Neural cell (in vitro differentiated cells): ENCODE measurements around the gene GALNT10. TPM values are rescaled to one million over a fixed set of nuclear protein-coding genes. Genes with fewer than 3 reads are reported as not detected.

Experiments
- H2AFZ ChIP-seq: fragments of 200-600, 300-800 bp; sonication (generic), shearing (Covaris generic); 2 replicates; pipeline ENCODE4 v1.6.0; 2014; ENCODE audit warnings: low read depth, mild to moderate bottlenecking, antibody characterized with exemption, low read length, moderate library complexity
- H3F3A ChIP-seq: fragments of 200-600 bp; shearing (Covaris generic); 2 replicates; pipeline ENCODE4 v1.6.1; 2016; ENCODE audit warnings: mild to moderate bottlenecking, moderate library complexity, mixed read lengths, antibody characterized with exemption, low read length; ENCODE audit not compliant: insufficient read depth, poor library complexity, severe bottlenecking
- H3K27ac ChIP-seq: fragments of 200-600, 300-800 bp; sonication (generic), shearing (Covaris generic); 2 replicates; pipeline ENCODE4 v1.5.1; 2014; ENCODE audit warnings: mild to moderate bottlenecking, low read length, moderate library complexity
- H3K27me3 ChIP-seq: fragments of 300-800, 200-600 bp; sonication (generic), shearing (Covaris generic); 2 replicates; pipeline ENCODE4 v1.6.0; 2014; ENCODE audit warnings: mild to moderate bottlenecking, low read depth, low read length, moderate library complexity; ENCODE audit not compliant: insufficient read depth
- H3K36me3 ChIP-seq: fragments of 300-800, 200-600 bp; sonication (generic), shearing (Covaris generic); 2 replicates; pipeline ENCODE4 v1.5.1; 2014; ENCODE audit warnings: mild to moderate bottlenecking, antibody characterized with exemption, low read length, moderate library complexity; ENCODE audit not compliant: insufficient read depth
- H3K4me2 ChIP-seq: fragments of 300-800, 200-600 bp; sonication (generic), shearing (Covaris generic); 2 replicates; pipeline ENCODE4 v1.6.0; 2014; ENCODE audit warnings: mild to moderate bottlenecking, low read length
- H3K4me3 ChIP-seq: fragments of 300-800, 200-600 bp; sonication (generic), shearing (Covaris generic); 2 replicates; pipeline ENCODE4 v1.5.1; 2014; ENCODE audit warnings: mild to moderate bottlenecking, low read length, moderate library complexity
- H3K79me2 ChIP-seq: fragments of 200-600 bp; shearing (Covaris generic); replicated peaks from 2 replicates; pipeline ENCODE4 v1.6.0; 2014; ENCODE audit warnings: mild to moderate bottlenecking, low read length, moderate library complexity; ENCODE audit not compliant: insufficient read depth
- H3K9ac ChIP-seq: fragments of 300-800, 200-600 bp; sonication (generic), shearing (Covaris generic); 2 replicates; pipeline ENCODE4 v1.6.1; 2016; ENCODE audit warnings: mild to moderate bottlenecking, low read length, mixed read lengths
- H3K9me2 ChIP-seq: fragments of 200-600 bp; shearing (Covaris generic); 2 replicates; pipeline ENCODE4 v1.6.1; 2016; ENCODE audit warnings: mild to moderate bottlenecking, low read length, mixed read lengths; ENCODE audit not compliant: insufficient read depth
- H3K9me3 ChIP-seq: fragments of 200-600, 300-800 bp; sonication (generic), shearing (Covaris generic); 2 replicates; pipeline ENCODE4 v1.6.1; 2016; ENCODE audit warnings: mild to moderate bottlenecking, mixed run types, low read length, moderate library complexity, mixed read lengths
- H4K20me1 ChIP-seq: fragments of 200-600 bp; shearing (Covaris generic); 2 replicates; pipeline ENCODE4 v1.6.1; 2016; ENCODE audit warnings: mild to moderate bottlenecking, mixed run types; ENCODE audit not compliant: insufficient read depth
- CTCF ChIP-seq: fragments of 450-650 bp; IDR thresholded peaks from 2 replicates; pipeline ENCODE4 v1.5.1; 2014; ENCODE audit warnings: antibody characterized with exemption, mild to moderate bottlenecking, moderate library complexity; ENCODE audit not compliant: poor library complexity, severe bottlenecking
- EP300 ChIP-seq: fragments of 450-650 bp; conservative IDR thresholded peaks from 2 replicates; pipeline ENCODE4 v1.6.1; 2014; ENCODE audit warnings: antibody characterized with exemption, mild to moderate bottlenecking, moderate library complexity; ENCODE audit not compliant: poor library complexity, severe bottlenecking
- EZH2 ChIP-seq: fragments of 200-600, 300-800 bp; shearing (Covaris generic), sonication (generic); IDR thresholded peaks from 2 replicates; pipeline ENCODE4 v1.6.1; 2014; ENCODE audit warnings: antibody characterized with exemption, low read length, borderline replicate concordance, mild to moderate bottlenecking; ENCODE audit not compliant: insufficient read depth, poor library complexity, severe bottlenecking
- MXI1 ChIP-seq: fragments of 450-650 bp; conservative IDR thresholded peaks from 2 replicates; pipeline ENCODE4 v1.6.1; 2014; ENCODE audit warnings: antibody characterized with exemption, mild to moderate bottlenecking; ENCODE audit not compliant: poor library complexity, severe bottlenecking
- POLR2AphosphoS5 ChIP-seq: IDR thresholded peaks from 2 replicates; pipeline ENCODE4 v1.6.1; 2012
- RAD21 ChIP-seq: fragments of 450-650 bp; conservative IDR thresholded peaks from 2 replicates; pipeline ENCODE4 v1.6.1; 2014; ENCODE audit warnings: antibody characterized with exemption, mild to moderate bottlenecking, moderate library complexity
- REST ChIP-seq: IDR thresholded peaks from 2 replicates; pipeline ENCODE4 v1.6.1; 2012; ENCODE audit warnings: borderline replicate concordance
- SMC3 ChIP-seq: fragments of 450-650 bp; conservative IDR thresholded peaks from 2 replicates; pipeline ENCODE4 v1.6.1; 2014; ENCODE audit warnings: antibody characterized with exemption, mild to moderate bottlenecking, moderate library complexity; ENCODE audit not compliant: poor library complexity
- TAF1 ChIP-seq: IDR thresholded peaks from 2 replicates; pipeline ENCODE4 v1.6.1; 2012; ENCODE audit warnings: low read depth
- polyA plus RNA-seq: library from polyadenylated mRNA; depleted of rRNA; stranded (reverse); fragments of >200 nt; gene quantifications from 2 replicates; pipeline ENCODE4 v1.2.3, GENCODE V29; 2014

The GALNT10 gene
- polyA plus RNA-seq, 1 donor from 2014 or later, result 3.1 TPM

GRCh38 chr5:154466147-154466546 is 275.6 kb downstream of the GALNT10 start:
- H3K9ac ChIP-seq, result no peak overlapping the region
- no peaks in the 10 kb centered on the region for H3K36me3 ChIP-seq
- no peak overlapping the region for H3K27ac ChIP-seq
- no peaks in the 10 kb centered on the region for H4K20me1 ChIP-seq
- no peaks in the 10 kb centered on the region for H3K9me3 ChIP-seq
- no peak overlapping the region for H2AFZ ChIP-seq
- no peak for TF ChIP-seq MXI1
- TF ChIP-seq REST, result no peak
- no peak for TF ChIP-seq POLR2AphosphoS5
- TF ChIP-seq EZH2, result no peak
- TF ChIP-seq CTCF, result no peak
- TF ChIP-seq EP300, result no peak
- TF ChIP-seq TAF1, result no peak
- TF ChIP-seq RAD21, result no peak
- no peak for TF ChIP-seq SMC3
- no peaks in the 10 kb centered on the region for H3F3A ChIP-seq
- no peaks in the 10 kb centered on the region for H3K79me2 ChIP-seq
- H3K9me2 ChIP-seq, result no peaks in the 10 kb centered on the region
- H3K4me3 ChIP-seq, result no peak overlapping the region
- no peak overlapping the region for H3K4me2 ChIP-seq
- peaks cover 40% of the 10 kb centered on the region for H3K27me3 ChIP-seq

DNA sequence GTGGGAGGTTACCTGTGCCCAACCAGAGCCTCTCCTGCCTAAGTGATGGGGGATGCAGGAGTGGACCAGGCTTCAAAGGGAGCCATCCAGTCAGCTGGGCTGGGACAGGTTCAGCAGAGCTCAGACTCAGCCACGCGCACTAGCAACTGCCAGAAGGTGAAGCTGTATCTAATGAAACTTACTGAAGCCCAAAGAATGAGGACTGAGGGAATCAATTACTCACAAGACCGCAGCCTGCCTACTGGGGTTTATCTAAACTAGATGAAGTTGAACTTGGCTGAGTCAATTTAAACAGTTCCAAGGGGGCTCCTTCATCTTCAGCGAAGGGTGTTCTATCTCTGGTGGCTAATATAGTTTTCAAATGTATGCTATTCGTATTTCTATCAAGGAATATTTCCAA is 276.1 kb downstream of the GALNT10 start:
- H3K9me3 ChIP-seq, result no peaks in the 10 kb centered on the region
- no peaks in the 10 kb centered on the region for H3F3A ChIP-seq
- H4K20me1 ChIP-seq, result no peaks in the 10 kb centered on the region
- TF ChIP-seq MXI1 (no peak), REST (no peak), POLR2AphosphoS5 (no peak), EZH2 (no peak), CTCF (no peak), EP300 (no peak), TAF1 (no peak), SMC3 (no peak), RAD21 (no peak)
- H3K79me2 ChIP-seq, result no peaks in the 10 kb centered on the region
- H3K36me3 ChIP-seq, result no peaks in the 10 kb centered on the region
- no peak overlapping the region for H3K9ac ChIP-seq
- no peaks in the 10 kb centered on the region for H3K9me2 ChIP-seq
- no peak overlapping the region for H3K4me2 ChIP-seq
- no peak overlapping the region for H3K4me3 ChIP-seq
- peaks cover 46% of the 10 kb centered on the region for H3K27me3 ChIP-seq
- no peak overlapping the region for H3K27ac ChIP-seq
- no peak overlapping the region for H2AFZ ChIP-seq
